Measurements from ENCODE around the gene CSMD2.

Gene CSMD2

DNA sequence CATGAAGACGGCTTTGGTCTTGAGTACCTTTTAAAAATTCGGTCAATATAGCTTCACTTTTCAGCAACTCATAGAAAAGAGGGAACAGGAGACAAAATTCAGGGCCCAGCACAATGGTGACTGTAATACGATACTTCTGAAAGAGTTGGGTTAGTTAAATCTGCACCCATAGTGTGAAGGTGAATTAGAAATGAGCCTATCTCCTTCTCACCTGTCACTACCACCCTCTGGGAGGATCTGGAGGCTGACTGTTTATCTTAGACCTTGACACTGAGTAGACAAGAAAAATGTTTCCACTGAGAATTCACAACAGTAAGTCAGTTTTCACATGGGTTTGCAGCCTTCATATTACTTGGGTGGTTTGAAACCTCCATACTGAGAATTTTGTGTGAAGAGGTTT lies 359.0 kb downstream of the CSMD2 start:
- no peaks in the 10 kb centered on the region for H3K27me3 Mint-ChIP-seq
- H3K4me1 Mint-ChIP-seq, result no peaks in the 10 kb centered on the region
- peaks cover 18% of the 10 kb centered on the region for H3K9me3 Mint-ChIP-seq
- H3K27ac Mint-ChIP-seq, result no peak overlapping the region
- ATAC-seq (no peak), DNase-seq (no peak)
- H3K36me3 Mint-ChIP-seq (ENCODE audit: low read depth), result no peaks in the 10 kb centered on the region
- H3K4me3 Mint-ChIP-seq, result no peak overlapping the region

GRCh38 chr1:33802268-33802667 lies 362.8 kb downstream of the CSMD2 start:
- DNase-seq, result no peak
- no peak for ATAC-seq
- no peaks in the 10 kb centered on the region for H3K36me3 Mint-ChIP-seq (ENCODE audit: low read depth)
- H3K4me1 Mint-ChIP-seq, result no peaks in the 10 kb centered on the region
- H3K27ac Mint-ChIP-seq, result no peak overlapping the region
- H3K9me3 Mint-ChIP-seq, result peaks cover 16% of the 10 kb centered on the region
- H3K4me3 Mint-ChIP-seq, result no peak overlapping the region
- no peaks in the 10 kb centered on the region for H3K27me3 Mint-ChIP-seq

DNA sequence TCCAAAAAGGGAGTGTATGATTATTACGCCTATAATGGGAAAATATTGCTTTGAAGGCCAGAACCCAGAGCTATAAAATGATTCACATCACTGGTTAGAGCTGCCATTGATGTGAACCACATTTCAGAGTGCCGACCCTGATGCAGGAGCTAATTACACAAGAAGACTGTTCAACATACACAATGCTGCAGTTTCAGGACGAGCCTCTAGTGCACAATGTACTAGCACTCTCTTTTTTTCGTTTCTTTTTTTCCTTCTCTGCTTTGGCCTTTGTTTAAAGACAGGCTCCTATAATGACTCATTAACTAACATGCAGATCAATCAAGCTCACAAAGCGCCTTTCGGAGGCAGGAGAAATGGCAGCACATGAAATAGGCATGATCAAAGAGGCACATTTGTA lies 367.2 kb downstream of the CSMD2 start:
- Mint-ChIP-seq H3K9me3 (peaks cover 27% of the 10 kb centered on the region), H3K4me3 (no peak overlapping the region), H3K4me1 (no peaks in the 10 kb centered on the region), H3K27ac (no peak overlapping the region), H3K27me3 (no peaks in the 10 kb centered on the region), H3K36me3 (ENCODE audit: low read depth) (no peaks in the 10 kb centered on the region)
- DNase-seq, result no peak
- no peak for ATAC-seq

DNA sequence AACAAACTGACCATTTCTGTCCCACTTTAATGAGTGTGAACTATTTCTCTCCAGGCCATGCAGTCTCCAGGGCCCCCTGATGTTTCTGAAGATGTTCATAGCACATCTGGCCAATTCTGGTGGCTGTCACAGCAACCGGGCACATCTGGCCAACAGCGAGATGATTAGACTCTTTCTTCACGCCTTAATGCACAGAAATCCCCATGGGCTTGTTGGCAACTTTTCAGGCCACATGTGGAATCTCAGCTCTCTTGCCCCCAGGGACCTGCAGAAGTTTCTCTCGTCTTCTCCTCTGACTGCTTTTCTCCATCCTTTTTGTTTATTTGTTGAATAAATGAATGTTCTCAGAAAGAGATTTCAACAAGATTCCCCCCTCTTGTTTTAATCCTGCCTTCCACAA lies 372.4 kb downstream of the CSMD2 start:
- Mint-ChIP-seq H3K36me3 (ENCODE audit: low read depth) (no peaks in the 10 kb centered on the region), H3K9me3 (peaks cover 18% of the 10 kb centered on the region), H3K27me3 (no peaks in the 10 kb centered on the region), H3K4me1 (no peaks in the 10 kb centered on the region), H3K27ac (no peak overlapping the region), H3K4me3 (no peak overlapping the region)
- ATAC-seq, result no peak
- no peak for DNase-seq

- Mint-ChIP-seq H3K9me3 (peaks cover 15% of the 10 kb centered on the region), H3K27ac (no peak overlapping the region), H3K36me3 (ENCODE audit: low read depth) (no peaks in the 10 kb centered on the region), H3K4me1 (no peaks in the 10 kb centered on the region), H3K4me3 (no peak overlapping the region), H3K27me3 (no peaks in the 10 kb centered on the region)
- DNase-seq (no peak), ATAC-seq (no peak)
Measured at GRCh38 chr1:33792216-33792615, 372.8 kb downstream of the CSMD2 start.

DNA sequence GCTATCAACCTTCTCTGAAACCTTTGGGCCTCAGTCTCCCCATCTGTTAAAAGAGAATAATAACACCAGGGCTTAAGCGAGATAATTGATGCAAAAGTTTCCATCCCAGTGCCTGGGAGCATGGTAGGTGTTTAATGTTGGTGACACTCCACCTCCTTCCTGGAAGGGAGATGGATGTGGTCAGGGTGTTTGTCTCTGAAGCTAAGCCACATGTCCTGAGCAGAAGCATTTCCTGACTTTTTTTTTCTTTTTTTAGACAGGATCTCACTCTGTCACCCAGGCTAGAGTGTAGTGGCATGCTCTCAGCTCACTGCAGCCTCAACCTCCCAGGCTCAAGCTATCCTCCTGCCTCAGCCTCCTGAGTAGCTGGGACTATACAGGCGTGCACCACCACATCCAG lies 373.8 kb downstream of the CSMD2 start:
- DNase-seq (no peak), ATAC-seq (no peak)
- Mint-ChIP-seq H3K27me3 (no peaks in the 10 kb centered on the region), H3K36me3 (ENCODE audit: low read depth) (no peaks in the 10 kb centered on the region), H3K9me3 (peaks cover 6% of the 10 kb centered on the region), H3K4me1 (no peaks in the 10 kb centered on the region), H3K27ac (no peak overlapping the region), H3K4me3 (no peak overlapping the region)

GRCh38 chr1:33790577-33790976 lies 374.5 kb downstream of the CSMD2 start:
- no peaks in the 10 kb centered on the region for H3K4me1 Mint-ChIP-seq
- no peaks in the 10 kb centered on the region for H3K36me3 Mint-ChIP-seq (ENCODE audit: low read depth)
- H3K27ac Mint-ChIP-seq, result no peak overlapping the region
- H3K27me3 Mint-ChIP-seq, result no peaks in the 10 kb centered on the region
- no peak for DNase-seq
- no peaks in the 10 kb centered on the region for H3K9me3 Mint-ChIP-seq
- no peak overlapping the region for H3K4me3 Mint-ChIP-seq
- ATAC-seq, result no peak

- Mint-ChIP-seq H3K27me3 (peaks cover 6% of the 10 kb centered on the region), H3K9me3 (no peaks in the 10 kb centered on the region), H3K4me1 (no peaks in the 10 kb centered on the region), H3K27ac (no peak overlapping the region), H3K36me3 (ENCODE audit: low read depth) (no peaks in the 10 kb centered on the region), H3K4me3 (no peak overlapping the region)
- ATAC-seq, result no peak
- no peak for DNase-seq
Measured at GRCh38 chr1:33784876-33785275, 380.2 kb downstream of the CSMD2 start.

DNA sequence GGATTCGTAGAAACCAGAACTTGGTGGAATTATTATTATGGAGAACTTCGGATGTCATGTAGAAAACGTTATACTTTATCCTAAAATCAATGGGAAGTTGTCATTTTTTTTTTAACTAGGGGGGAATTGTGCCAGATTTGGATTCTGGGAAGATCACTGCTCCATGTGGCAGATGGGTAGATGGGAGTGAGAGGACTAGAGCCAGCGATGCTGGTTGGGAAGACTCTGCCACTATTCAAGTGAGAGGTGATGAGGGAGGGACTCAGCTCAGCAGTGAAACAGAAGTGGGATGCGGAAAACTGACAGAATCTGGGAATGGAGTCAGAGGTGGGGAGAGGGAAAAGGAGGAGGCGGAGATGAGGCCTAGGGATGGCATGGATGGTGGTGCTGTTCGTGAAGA lies 382.3 kb downstream of the CSMD2 start:
- Mint-ChIP-seq H3K27me3 (peaks cover 7% of the 10 kb centered on the region), H3K9me3 (no peaks in the 10 kb centered on the region), H3K4me3 (no peak overlapping the region), H3K36me3 (ENCODE audit: low read depth) (no peaks in the 10 kb centered on the region), H3K27ac (no peak overlapping the region), H3K4me1 (no peaks in the 10 kb centered on the region)
- ATAC-seq, result no peak
- DNase-seq, result no peak

- Mint-ChIP-seq H3K27me3 (peaks cover 7% of the 10 kb centered on the region), H3K36me3 (ENCODE audit: low read depth) (no peaks in the 10 kb centered on the region), H3K9me3 (no peaks in the 10 kb centered on the region), H3K4me3 (no peak overlapping the region), H3K4me1 (no peaks in the 10 kb centered on the region), H3K27ac (no peak overlapping the region)
- DNase-seq (no peak), ATAC-seq (no peak)
Measured at GRCh38 chr1:33781652-33782051, 383.4 kb downstream of the CSMD2 start.

- ATAC-seq (no peak), DNase-seq (no peak)
- Mint-ChIP-seq H3K36me3 (ENCODE audit: low read depth) (no peaks in the 10 kb centered on the region), H3K27me3 (peaks cover 12% of the 10 kb centered on the region), H3K27ac (no peak overlapping the region), H3K4me1 (no peaks in the 10 kb centered on the region), H3K9me3 (no peaks in the 10 kb centered on the region), H3K4me3 (no peak overlapping the region)
Measured at GRCh38 chr1:33777337-33777736, 387.7 kb downstream of the CSMD2 start.

DNA sequence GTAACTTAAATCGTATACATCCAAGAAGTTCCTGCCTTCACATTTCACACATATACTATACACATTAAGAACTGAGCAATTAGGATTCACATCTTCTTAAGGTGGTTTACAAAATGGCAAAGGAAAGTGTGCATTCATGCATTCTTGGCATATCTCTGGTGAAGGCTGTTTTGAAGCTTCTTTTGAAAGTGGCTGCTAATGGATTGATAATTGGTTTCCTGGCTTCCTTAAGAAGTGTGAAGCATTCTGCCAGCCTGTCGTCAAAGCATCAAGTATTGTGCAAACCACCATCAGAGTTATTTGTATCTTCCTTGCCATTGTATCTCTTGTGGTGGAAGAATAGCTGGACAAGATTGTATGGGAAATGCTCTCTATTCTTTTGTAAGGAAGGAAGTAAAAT lies 396.2 kb downstream of the CSMD2 start:
- no peaks in the 10 kb centered on the region for H3K36me3 Mint-ChIP-seq (ENCODE audit: low read depth)
- H3K4me1 Mint-ChIP-seq, result no peaks in the 10 kb centered on the region
- H3K4me3 Mint-ChIP-seq, result no peak overlapping the region
- H3K9me3 Mint-ChIP-seq, result no peaks in the 10 kb centered on the region
- DNase-seq (no peak), ATAC-seq (no peak)
- H3K27me3 Mint-ChIP-seq, result peaks cover 9% of the 10 kb centered on the region
- no peak overlapping the region for H3K27ac Mint-ChIP-seq

DNA sequence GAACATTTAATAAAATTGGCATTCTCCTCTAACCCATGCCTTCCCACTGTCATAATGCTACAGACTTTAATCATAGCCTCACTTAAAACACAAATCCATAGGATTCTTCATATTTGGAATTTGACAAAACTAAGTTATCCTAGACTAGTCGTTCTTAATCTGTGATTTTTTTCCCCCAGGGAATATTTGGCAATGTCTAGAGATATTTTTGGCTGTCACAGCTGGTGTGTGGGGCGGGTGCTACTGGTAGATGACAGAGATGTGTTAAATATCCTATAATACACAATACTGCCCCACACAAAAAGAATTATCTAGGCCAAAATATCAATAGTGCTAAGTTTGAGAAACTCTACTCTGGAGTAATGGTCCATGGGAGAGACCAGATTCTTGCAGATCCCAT lies 396.9 kb downstream of the CSMD2 start:
- H3K4me1 Mint-ChIP-seq, result no peaks in the 10 kb centered on the region
- ATAC-seq, result no peak
- no peak overlapping the region for H3K4me3 Mint-ChIP-seq

GRCh38 chr1:33764149-33764548 lies 400.9 kb downstream of the CSMD2 start:
- H3K36me3 Mint-ChIP-seq (ENCODE audit: low read depth), result no peaks in the 10 kb centered on the region
- H3K27ac Mint-ChIP-seq, result no peak overlapping the region
- DNase-seq (no peak), ATAC-seq (no peak)
- no peak overlapping the region for H3K4me3 Mint-ChIP-seq
- H3K27me3 Mint-ChIP-seq, result no peaks in the 10 kb centered on the region
- H3K9me3 Mint-ChIP-seq, result peaks cover under 1% of the 10 kb centered on the region
- H3K4me1 Mint-ChIP-seq, result no peaks in the 10 kb centered on the region

More for the DNA sequence above, 396.9 kb downstream of the CSMD2 start:
- H3K27ac Mint-ChIP-seq, result no peak overlapping the region
- H3K9me3 Mint-ChIP-seq, result no peaks in the 10 kb centered on the region
- no peaks in the 10 kb centered on the region for H3K36me3 Mint-ChIP-seq (ENCODE audit: low read depth)
- peaks cover 4% of the 10 kb centered on the region for H3K27me3 Mint-ChIP-seq
- DNase-seq, result no peak

DNA sequence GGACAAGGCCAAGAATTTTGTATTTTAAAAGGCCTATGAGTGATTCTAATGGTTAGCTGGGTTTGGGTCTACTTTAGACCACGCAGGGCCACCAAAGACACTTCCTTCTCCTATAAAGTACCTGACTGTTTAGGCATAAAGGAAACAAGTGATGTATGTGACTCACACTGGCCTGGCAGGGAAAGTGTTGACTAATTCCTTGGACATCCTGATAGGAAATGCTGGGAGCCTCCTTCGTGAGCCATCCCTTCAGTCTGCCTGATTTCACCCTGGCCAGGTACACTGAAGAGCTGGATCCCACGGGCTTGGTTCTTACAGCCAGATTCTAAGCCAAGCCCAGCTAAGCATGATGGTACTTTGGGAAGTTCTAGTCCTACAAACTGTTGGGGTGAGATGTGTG lies 401.6 kb downstream of the CSMD2 start:
- Mint-ChIP-seq H3K4me1 (no peaks in the 10 kb centered on the region), H3K27me3 (no peaks in the 10 kb centered on the region), H3K27ac (no peak overlapping the region), H3K4me3 (no peak overlapping the region), H3K9me3 (peaks cover 4% of the 10 kb centered on the region), H3K36me3 (ENCODE audit: low read depth) (no peaks in the 10 kb centered on the region)
- DNase-seq (no peak), ATAC-seq (no peak)

DNA sequence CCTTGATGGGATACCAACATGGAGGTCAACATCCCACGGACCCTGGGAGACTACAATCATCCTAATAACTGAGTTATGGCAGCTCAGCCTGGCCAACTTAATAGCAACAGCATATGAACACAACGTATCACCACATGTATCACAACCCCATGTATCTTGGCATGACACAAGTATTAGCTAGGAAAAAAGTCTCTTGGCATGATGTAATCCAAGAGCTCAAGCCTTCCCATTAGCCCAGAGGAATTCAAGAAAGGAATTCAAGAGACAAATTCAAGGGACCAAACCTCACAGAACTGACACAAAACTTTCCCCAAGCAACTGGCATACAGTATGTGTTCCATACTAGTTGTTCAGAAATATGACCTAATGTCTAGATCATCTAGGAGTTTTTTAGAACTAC lies 402.1 kb downstream of the CSMD2 start:
- Mint-ChIP-seq H3K4me1 (no peaks in the 10 kb centered on the region), H3K9me3 (peaks cover 4% of the 10 kb centered on the region), H3K27ac (no peak overlapping the region), H3K27me3 (no peaks in the 10 kb centered on the region), H3K36me3 (ENCODE audit: low read depth) (no peaks in the 10 kb centered on the region), H3K4me3 (no peak overlapping the region)
- ATAC-seq, result no peak
- DNase-seq, result no peak
